ENCODE measurements around the gene CSPG4. TPM values are rescaled to one million over a fixed set of nuclear protein-coding genes. Genes with fewer than 3 reads are reported as not detected.

Gene CSPG4
- polyA plus RNA-seq, 1 experiment: 5.8 TPM

- no peak for TF ChIP-seq CTCF (IDR thresholded peaks at IDR 0.05; ENCODE audit: low read depth, low read length)
- ChIA-PET POLR2A (interaction anchor here (0.6 kb wide), 1 partner anchor 17 kb away, joined by 7 read pairs; no protein-coding TSS in a partner anchor), CTCF (no interaction called here)
- no peak for DNase-seq (ENCODE audit: low read depth, low spot score)
- Histone ChIP-seq H3K9me3 (ENCODE audit: control insufficient read depth, insufficient read depth, low read length) (peaks cover 3% of the 10 kb centered on the region; the same call in 1 of the 2 replicates), H3K4me3 (ENCODE audit: low read depth, low read length) (no peak overlapping the region), H3K27ac (ENCODE audit: low read depth, low read length) (no peak overlapping the region), H3K27me3 (ENCODE audit: control insufficient read depth, insufficient read depth, low read length) (no peaks in the 10 kb centered on the region)
These were observed 68.3 kb downstream of the CSPG4 start for GRCh38 chr15:75644376-75644775.

DNA sequence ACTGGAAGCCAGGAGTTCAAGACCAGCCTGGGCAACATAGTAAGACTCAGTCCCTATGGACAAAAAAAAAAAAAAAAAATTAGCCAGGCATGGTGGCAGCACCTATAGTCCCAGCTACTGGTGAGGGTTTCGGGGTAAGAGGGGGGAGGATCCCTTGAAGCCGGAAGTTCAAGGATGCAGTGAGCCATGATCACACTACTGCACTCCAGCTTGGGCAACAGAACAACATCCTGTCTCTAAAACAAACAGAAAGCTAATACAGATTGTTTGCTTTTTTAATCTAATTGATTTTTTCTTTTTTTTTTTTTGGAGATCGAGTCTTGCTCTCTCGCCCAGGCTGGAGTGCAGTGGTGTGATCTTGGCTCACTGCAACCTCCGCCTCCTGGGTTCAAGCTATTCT is 71.0 kb downstream of the CSPG4 start:
- ChIA-PET CTCF (interaction anchor here (0.8 to 1.6 kb wide), 4 partner anchors 21 to 133 kb away, joined by 3 to 7 read pairs (median 4); no protein-coding TSS in a partner anchor), POLR2A (no interaction called here)
- DNase-seq (ENCODE audit: low read depth, low spot score): no peak
- Histone ChIP-seq H3K27ac (ENCODE audit: low read depth, low read length) (no peak overlapping the region), H3K4me3 (ENCODE audit: low read depth, low read length) (no peak overlapping the region), H3K27me3 (ENCODE audit: control insufficient read depth, insufficient read depth, low read length) (no peaks in the 10 kb centered on the region), H3K9me3 (ENCODE audit: control insufficient read depth, insufficient read depth, low read length) (peaks cover 3% of the 10 kb centered on the region; the same call in 1 of the 2 replicates)
- TF ChIP-seq CTCF (IDR thresholded peaks at IDR 0.05; ENCODE audit: low read depth, low read length): no peak

GRCh38 chr15:75641179-75641503 is 71.5 kb downstream of the CSPG4 start:
- H3K27ac ChIP-seq (ENCODE audit: low read depth, low read length): no peak overlapping the region
- no peak for TF ChIP-seq CTCF (IDR thresholded peaks at IDR 0.05; ENCODE audit: low read depth, low read length)
- DNase-seq (ENCODE audit: low read depth, low spot score): no peak
- H3K27me3 ChIP-seq (ENCODE audit: control insufficient read depth, insufficient read depth, low read length): no peaks in the 10 kb centered on the region
- CTCF ChIA-PET: interaction anchor here (0.8 to 1.6 kb wide), 2 partner anchors 43 to 127 kb away, joined by 3 read pairs; no protein-coding TSS in a partner anchor
- no peak overlapping the region; the same call in 1 of the 2 replicates for H3K4me3 ChIP-seq (ENCODE audit: low read depth, low read length)
- H3K9me3 ChIP-seq (ENCODE audit: control insufficient read depth, insufficient read depth, low read length): peaks cover 3% of the 10 kb centered on the region; the same call in 1 of the 2 replicates
- POLR2A ChIA-PET: interaction anchor here (3.5 kb wide), 1 partner anchor 32 kb away, joined by 26 read pairs; no protein-coding TSS in a partner anchor

- POLR2A ChIA-PET: interaction anchor here (0.8 to 3.5 kb wide), 8 partner anchors 15 to 189 kb away, joined by 3 to 26 read pairs (median 5); partner anchors contain the start of genes SIN3A and SNUPN
- CTCF ChIA-PET: interaction anchor here (0.8 to 1.6 kb wide), 2 partner anchors 44 to 126 kb away, joined by 3 read pairs; no protein-coding TSS in a partner anchor
These were observed 72.0 kb downstream of the CSPG4 start for GRCh38 chr15:75640483-75641178.

More at GRCh38 chr15:75640483-75641178, 72.0 kb downstream of the CSPG4 start:
- peak; percentile 31 for TF ChIP-seq CTCF (IDR thresholded peaks at IDR 0.05; ENCODE audit: low read depth, low read length)
- H3K9me3 ChIP-seq (ENCODE audit: control insufficient read depth, insufficient read depth, low read length): peaks cover 3% of the 10 kb centered on the region; the same call in 1 of the 2 replicates
- H3K27ac ChIP-seq (ENCODE audit: low read depth, low read length): peak overlapping the region; percentile 85
- H3K4me3 ChIP-seq (ENCODE audit: low read depth, low read length): peak overlapping the region; percentile 98
- no peaks in the 10 kb centered on the region for H3K27me3 ChIP-seq (ENCODE audit: control insufficient read depth, insufficient read depth, low read length)
- no peak for DNase-seq (ENCODE audit: low read depth, low spot score)
